HCT116 (cell line): ENCODE measurements around the gene FRMPD3.

ENCODE experiments used
- CBX3 ChIP-seq: IDR thresholded peaks from 2 replicates; pipeline ENCODE4 v1.6.1; 2012; ENCODE audit warnings: low read depth
- EZH2 ChIP-seq: fragments of 200-600 bp; sonication (generic); IDR thresholded peaks from 2 replicates; pipeline ENCODE4 v1.6.1; 2017; ENCODE audit warnings: antibody characterized with exemption, mixed run types
- EZH2phosphoT487 ChIP-seq: fragments of 200-600 bp; IDR thresholded peaks from 2 replicates; pipeline ENCODE4 v1.6.1; 2018; ENCODE audit warnings: antibody characterized with exemption, borderline replicate concordance
- JUND ChIP-seq: IDR thresholded peaks from 2 replicates; pipeline ENCODE4 v1.6.1; 2012
- ZNF274 ChIP-seq: fragments of 200-500 bp; sonication (Bioruptor generic); IDR thresholded peaks from 2 replicates; pipeline ENCODE4 v1.6.1; 2014; ENCODE audit warnings: mild to moderate bottlenecking, low read depth, low read length, inconsistent platforms
- TF ChIP-seq, protein P1 (sequence below), 3 experiments: fragments of 200-600 bp in 1 of 3; sonication (generic) in 1 of 3; IDR thresholded peaks in 2 of 3; conservative IDR thresholded peaks in 1 of 3; 2 replicates each; pipeline ENCODE4 v1.5.1; 2012 to 2017; ENCODE audit warnings: low read depth in 2 of 3, low read length in 2 of 3, antibody characterized with exemption in 1 of 3, borderline replicate concordance in 1 of 3, control low read depth in 1 of 3, mild to moderate bottlenecking in 1 of 3, mixed read lengths in 1 of 3, mixed run types in 1 of 3, moderate library complexity in 1 of 3; ENCODE audit not compliant: insufficient read depth in 1 of 3
- TF ChIP-seq, protein P2 (sequence below): IDR thresholded peaks from 2 replicates; pipeline ENCODE4 v1.6.1; 2011; ENCODE audit warnings: mild to moderate bottlenecking, low read length, moderate library complexity; ENCODE audit not compliant: insufficient replicate concordance; ENCODE audit errors: extremely low read depth
- TF ChIP-seq, protein P3 (sequence below): IDR thresholded peaks from 2 replicates; pipeline ENCODE4 v1.6.1; 2012

DNA sequence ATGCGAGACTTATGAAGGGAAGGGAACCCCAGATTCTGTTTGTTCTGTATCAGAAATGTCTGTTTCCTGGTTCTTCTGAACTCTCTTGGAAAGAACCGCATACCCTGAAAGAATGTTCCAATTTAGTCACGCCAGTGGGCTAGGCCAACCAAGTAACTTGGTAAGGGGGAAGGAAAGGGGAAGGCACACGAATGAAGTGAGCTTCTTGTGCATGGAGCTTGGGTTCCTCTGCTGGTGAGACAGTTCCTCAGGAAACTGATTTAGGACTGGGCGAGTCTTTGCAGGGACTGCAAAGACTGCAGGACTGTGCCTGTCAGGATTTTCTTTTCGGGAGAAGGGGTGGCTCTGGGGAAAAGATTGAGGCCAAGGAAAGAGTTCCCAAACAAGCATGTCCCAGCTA, 35.6 kb downstream of the FRMPD3 start:
- TF ChIP-seq JUND (no peak), EZH2 (no peak), CBX3 (no peak), ZNF274 (no peak), EZH2phosphoT487 (no peak)
- TF ChIP-seq, protein P1, sequence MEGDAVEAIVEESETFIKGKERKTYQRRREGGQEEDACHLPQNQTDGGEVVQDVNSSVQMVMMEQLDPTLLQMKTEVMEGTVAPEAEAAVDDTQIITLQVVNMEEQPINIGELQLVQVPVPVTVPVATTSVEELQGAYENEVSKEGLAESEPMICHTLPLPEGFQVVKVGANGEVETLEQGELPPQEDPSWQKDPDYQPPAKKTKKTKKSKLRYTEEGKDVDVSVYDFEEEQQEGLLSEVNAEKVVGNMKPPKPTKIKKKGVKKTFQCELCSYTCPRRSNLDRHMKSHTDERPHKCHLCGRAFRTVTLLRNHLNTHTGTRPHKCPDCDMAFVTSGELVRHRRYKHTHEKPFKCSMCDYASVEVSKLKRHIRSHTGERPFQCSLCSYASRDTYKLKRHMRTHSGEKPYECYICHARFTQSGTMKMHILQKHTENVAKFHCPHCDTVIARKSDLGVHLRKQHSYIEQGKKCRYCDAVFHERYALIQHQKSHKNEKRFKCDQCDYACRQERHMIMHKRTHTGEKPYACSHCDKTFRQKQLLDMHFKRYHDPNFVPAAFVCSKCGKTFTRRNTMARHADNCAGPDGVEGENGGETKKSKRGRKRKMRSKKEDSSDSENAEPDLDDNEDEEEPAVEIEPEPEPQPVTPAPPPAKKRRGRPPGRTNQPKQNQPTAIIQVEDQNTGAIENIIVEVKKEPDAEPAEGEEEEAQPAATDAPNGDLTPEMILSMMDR (IDR thresholded peaks at IDR 0.05 in 2 of 3, conservative IDR thresholded peaks at IDR 0.05 in 1 of 3; ENCODE audit: borderline replicate concordance in 1 of 3, insufficient read depth in 1 of 3, low read depth in 2 of 3, low read length in 2 of 3) = 0 out of 6 replicates have a peak, but pooled peaks of 1 of the 3 experiments have one; percentile 3
- TF ChIP-seq, protein P2, sequence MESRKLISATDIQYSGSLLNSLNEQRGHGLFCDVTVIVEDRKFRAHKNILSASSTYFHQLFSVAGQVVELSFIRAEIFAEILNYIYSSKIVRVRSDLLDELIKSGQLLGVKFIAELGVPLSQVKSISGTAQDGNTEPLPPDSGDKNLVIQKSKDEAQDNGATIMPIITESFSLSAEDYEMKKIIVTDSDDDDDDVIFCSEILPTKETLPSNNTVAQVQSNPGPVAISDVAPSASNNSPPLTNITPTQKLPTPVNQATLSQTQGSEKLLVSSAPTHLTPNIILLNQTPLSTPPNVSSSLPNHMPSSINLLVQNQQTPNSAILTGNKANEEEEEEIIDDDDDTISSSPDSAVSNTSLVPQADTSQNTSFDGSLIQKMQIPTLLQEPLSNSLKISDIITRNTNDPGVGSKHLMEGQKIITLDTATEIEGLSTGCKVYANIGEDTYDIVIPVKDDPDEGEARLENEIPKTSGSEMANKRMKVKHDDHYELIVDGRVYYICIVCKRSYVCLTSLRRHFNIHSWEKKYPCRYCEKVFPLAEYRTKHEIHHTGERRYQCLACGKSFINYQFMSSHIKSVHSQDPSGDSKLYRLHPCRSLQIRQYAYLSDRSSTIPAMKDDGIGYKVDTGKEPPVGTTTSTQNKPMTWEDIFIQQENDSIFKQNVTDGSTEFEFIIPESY = no peak
- TF ChIP-seq, protein P3, sequence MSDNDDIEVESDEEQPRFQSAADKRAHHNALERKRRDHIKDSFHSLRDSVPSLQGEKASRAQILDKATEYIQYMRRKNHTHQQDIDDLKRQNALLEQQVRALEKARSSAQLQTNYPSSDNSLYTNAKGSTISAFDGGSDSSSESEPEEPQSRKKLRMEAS = no peak
